ENCODE results near the gene SMIM17.

SMIM17 gene

DNA sequence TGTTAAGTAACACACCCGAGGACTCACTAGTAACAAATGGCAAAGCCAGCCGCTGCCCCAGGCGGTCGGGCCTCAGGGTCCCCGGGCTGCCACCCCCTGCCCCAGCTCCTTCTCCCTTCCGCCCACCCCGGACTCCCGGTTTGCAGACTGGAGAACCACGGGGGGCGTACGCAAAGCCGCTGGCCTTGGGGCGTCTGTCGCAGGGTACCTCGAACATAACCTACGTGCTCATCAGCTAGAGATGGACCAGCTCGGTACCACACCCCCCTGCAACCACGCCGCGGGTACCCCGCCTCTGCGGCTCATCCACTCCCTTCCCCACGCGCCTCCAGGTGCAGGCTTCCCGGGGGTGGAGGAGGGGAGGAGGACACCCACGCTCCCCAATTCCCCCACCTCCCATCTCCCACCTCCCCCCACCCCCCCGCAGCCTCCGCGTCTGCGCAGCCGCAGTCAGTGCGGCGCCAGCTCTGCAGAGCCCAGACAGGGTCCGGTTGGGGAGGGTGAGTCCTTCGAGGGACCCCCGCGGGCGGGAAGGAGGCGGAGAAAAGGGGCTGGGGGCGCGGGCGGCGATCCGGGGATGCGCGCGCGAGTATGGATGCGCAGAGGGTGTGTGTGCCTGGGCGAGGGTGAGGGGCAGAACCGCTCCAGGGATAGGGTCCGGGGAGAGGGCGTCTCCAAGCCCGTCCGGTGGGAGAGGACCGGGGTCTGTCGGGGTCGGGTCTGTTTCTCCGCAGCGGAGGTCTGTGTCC is at the start of gene SMIM17:
SMIM17 (plus strand) TSS at position 449 of the 749 bp plus-strand sequence. CDS start 2,509 bp downstream, outside the sequence.
- no peak for DNase-seq

DNA sequence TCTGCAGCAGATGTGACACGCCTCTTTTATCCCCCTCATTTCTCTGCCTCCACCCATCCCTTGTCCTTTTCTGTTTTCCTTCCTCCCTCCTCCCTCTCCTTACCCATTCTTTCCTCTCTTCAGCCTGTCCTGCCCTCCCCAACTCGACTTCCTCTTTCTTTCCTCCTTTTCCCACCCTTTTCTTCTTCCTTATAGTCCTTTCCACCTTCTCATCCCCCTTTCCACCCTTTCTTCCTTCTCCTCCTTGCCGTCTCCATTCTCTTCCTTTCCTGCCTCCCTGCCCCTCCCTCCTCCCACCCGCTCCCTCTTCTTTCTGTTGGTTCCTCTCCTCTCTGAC is 48.5 kb upstream of the SMIM17 start:
- no peak for DNase-seq

DNA sequence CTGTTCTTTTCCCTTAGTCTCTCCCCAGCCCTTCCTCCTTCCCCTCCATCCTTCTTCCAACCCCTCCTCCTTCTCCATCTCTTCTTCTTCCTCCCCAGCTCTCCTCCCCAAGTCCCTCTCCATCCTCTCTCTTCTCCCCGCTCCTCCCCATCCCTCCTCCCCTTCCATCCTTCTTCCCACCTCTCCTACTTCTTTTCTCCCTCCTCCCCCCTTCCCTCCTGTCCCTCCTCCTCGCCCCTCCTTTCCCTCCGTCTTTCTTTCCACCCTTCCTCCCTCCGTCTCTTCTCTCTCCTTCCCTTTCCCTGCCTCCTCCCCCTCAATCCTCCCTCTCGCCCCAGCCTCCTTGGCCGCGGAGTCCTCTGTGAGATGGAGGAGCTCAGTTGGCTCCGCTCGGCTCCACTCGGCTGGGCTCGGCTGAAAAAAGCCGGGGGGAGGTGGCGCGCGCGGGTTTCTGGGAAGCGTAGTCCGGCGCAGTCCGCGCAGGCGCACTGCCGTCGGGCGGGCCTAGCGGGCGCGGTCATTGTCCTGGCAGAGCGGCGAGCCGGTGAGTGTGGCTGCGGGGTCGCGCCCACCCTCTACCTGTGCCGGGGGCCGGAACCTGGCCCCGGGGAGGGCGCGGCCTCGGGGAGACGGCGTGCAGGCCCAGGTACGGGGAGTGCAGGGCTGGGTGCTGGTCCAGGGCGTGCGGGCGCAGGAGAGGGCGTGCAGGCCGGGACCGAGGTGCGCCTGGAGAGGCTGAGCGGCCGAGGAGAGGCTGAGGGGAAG is 48.0 kb upstream of the SMIM17 start, which contains the start of gene ZNF71:
ZNF71 (plus strand) TSS at position 520 of the 765 bp plus-strand sequence. CDS start 6,257 bp downstream, outside the sequence.
- DNase-seq: peak; percentile 94

DNA sequence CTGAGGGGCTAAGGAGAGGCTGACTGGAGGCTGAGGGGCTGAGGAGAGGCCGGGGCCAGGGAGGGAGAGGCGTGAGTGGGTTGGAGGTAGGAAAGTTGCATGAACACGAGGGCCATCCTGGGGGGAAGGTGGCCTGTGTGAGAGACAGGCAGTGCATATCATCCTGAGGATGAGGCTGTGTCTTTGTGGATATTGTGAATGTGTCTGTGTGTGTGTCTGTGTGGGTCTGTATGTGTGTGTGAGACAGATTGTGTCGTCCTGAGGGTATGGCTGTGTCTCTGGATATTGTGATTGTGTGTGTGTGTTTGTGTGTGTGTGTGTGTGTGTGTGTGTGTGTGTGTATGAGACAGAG is 47.4 kb upstream of the SMIM17 start:
- no peak for DNase-seq

- DNase-seq: no peak
Observed at GRCh38 chr19:56596676-56597075, 46.3 kb upstream of the SMIM17 start.

- no peak for DNase-seq
Observed at GRCh38 chr19:56597696-56598095, 45.3 kb upstream of the SMIM17 start.

GRCh38 chr19:56601375-56601774 is 41.6 kb upstream of the SMIM17 start:
- no peak for DNase-seq

GRCh38 chr19:56603829-56604228 is 39.1 kb upstream of the SMIM17 start:
- DNase-seq: no peak

GRCh38 chr19:56608274-56608964 is 34.5 kb upstream of the SMIM17 start:
- DNase-seq: no peak

GRCh38 chr19:56611288-56611687 is 31.7 kb upstream of the SMIM17 start:
- DNase-seq: no peak

GRCh38 chr19:56612737-56613136 is 30.2 kb upstream of the SMIM17 start:
- no peak for DNase-seq

- DNase-seq: no peak
Observed at GRCh38 chr19:56613639-56614038, 29.3 kb upstream of the SMIM17 start.

GRCh38 chr19:56617531-56617930 is 25.4 kb upstream of the SMIM17 start:
- no peak for DNase-seq

DNA sequence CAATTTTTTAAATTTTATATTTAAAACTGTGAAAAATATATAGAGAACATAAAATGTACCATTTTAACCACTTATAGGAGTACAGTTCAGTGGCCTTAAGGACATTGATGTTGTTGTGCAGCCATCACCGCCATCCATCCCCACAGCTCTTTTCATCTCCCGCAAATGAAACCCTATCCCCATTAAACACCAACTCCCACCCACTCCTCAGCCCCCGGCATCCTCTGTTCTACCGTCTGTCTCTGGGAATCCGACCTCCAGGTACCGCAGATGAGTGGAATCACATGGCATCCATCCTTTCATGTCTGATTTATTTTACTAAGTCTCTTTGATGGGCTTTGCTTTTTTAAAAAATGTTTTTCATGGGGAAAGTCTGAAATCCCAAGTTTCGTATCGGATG is 23.8 kb upstream of the SMIM17 start:
- DNase-seq: no peak

DNA sequence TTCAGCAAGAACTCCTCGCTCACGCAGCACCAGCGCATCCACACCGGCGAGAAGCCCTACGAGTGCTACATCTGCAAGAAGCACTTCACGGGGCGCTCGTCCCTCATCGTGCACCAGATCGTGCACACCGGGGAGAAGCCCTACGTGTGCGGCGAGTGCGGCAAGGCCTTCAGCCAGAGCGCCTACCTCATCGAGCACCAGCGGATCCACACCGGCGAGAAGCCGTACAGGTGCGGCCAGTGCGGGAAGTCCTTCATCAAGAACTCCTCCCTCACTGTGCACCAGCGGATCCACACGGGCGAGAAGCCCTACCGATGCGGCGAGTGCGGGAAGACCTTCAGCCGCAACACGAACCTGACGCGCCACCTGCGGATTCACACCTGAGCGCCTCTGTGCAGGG is 20.6 kb upstream of the SMIM17 start:
- DNase-seq: no peak

GRCh38 chr19:56623006-56623405 is 20.0 kb upstream of the SMIM17 start:
- DNase-seq: no peak

DNA sequence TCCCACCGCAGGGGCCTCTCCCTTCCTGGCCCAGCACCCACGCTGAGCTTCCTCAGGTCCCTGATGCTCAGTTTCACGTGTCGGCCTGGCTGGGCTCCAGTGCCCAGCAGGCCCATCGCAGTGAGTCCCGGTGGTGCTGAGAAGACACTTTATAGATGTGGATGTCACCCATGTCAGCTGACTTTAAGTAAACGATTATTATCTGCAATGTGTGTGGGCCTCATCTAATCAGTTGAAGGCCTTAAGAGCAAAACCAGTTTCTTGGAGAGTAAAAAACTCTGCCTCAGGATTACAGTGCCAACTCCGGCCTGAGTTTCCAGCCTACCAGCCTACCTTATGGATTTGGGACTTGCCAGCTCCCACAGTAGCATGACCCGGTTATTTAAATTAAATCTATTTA is 17.3 kb upstream of the SMIM17 start:
- DNase-seq: no peak

DNA sequence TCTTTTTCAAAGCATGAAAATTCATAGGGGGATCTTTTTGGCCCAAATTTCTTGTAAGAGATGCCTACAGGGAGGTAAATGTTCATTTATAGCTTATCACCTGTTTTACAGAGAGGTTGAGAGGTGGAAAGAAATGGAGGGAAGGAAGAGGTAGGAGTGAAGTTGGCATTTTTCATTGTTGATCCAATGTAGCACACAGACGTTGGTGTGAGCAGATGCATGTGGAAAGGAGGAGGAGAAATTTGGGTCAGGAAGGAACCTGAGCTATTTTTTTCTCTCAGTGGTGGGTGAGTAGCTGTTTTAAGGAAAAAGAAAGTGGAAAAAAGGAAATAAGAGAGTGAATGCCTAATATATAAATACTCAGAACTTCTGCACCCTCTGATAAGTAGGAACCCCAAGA is 9.9 kb upstream of the SMIM17 start:
- DNase-seq: no peak

DNA sequence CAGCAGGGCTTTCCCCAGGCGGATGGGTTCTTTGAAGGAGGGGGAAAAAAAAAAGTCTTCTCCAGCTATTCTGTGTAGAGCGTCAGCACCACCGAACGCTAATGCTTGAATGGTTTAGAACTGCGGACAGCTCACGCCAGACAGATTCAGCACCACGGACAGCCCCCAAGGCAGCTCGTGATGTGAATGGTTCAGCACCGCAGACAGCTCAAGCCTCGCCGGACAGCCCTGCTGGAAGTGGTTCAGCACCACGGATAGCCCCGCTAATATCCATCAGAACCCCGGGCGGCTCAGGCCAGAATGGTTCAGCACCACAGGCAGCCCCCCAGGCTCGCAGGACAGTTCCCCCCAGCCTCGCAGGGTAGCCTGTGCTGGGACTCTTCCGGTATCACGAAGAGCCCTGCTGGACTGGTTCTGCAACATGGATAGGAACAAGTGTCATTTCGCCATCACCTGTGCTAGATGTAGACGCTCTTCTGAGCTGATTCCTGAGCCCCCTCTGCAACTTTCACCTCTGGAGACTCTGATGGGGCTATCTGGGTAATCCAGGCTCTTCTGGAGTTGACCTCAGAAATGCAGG is 4.9 kb upstream of the SMIM17 start:
- DNase-seq: peak; percentile 89

DNA sequence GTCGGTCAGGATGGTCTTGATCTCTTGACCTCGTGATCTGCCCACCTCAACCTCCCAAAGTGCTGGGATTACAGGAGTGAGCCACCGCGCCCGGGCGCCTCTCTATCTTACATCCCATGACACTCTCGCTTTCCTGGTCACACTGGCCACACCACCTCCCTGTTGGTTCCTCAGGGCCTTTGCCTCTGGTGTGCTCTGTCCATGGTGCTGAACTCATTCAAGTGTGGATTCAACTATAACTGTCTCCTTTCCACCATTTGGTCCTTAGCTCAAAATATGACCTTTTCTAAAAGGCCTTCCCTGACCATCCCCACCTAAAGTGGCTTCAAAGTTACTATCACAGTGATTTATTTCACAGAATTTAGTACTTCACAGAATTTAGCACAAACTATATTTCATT is 3.7 kb upstream of the SMIM17 start:
- DNase-seq: no peak

GRCh38 chr19:56643460-56643955 is 549 bp downstream of the SMIM17 start:
- DNase-seq: no peak

DNA sequence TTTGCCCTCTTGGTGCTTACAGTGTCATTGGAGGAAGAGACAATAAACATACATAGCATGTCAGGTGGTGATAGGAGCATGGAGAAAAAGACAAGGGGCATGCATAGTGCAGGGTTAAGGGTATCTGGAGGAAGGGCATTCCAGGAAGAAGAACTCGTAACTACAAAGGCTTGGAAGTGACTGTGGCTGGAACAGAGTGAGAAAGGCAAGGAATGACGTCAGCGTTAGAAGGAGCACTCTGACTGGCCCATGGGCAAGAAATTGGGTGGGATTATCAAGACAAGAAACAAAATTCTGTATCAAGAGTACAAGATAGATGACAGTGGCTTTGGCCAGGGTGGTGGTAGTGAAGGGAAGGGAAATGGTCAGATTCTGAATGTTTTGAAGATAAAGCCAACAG is 11.2 kb downstream of the SMIM17 start:
- no peak for DNase-seq

GRCh38 chr19:56660381-56661107 is 17.6 kb downstream of the SMIM17 start:
- no peak for DNase-seq
